Sigmoid colon (tissue), 7 donors: ENCODE data around the gene NDUFV2. TPM values are rescaled to one million over a fixed set of nuclear protein-coding genes. Genes with fewer than 3 reads are reported as not detected.
A peak's percentile ranks its signal among the peaks of the same experiment; 100 is the strongest.

Experiments used
- DNase-seq: peaks from one replicate; pipeline ENCODE4 v3.0.0-alpha.2; 2019
- H3K27ac ChIP-seq, 4 donors: fragments of 200-600 bp; sonication (generic); one replicate each; pipeline ENCODE4 v1.5.1; 2016 to 2019; ENCODE audit warnings: mild to moderate bottlenecking in 1 of 4
- H3K27me3 ChIP-seq, 3 donors: fragments of 200-600 bp; sonication (generic); one replicate each; pipeline ENCODE4 v1.5.1; 2019; ENCODE audit warnings: mild to moderate bottlenecking in 1 of 3
- H3K36me3 ChIP-seq, 4 donors: fragments of 200-600 bp; sonication (generic); one replicate each; pipeline ENCODE4 v1.5.1; 2016 to 2019
- H3K4me1 ChIP-seq, 4 donors: fragments of 200-600 bp; sonication (generic); one replicate each; pipeline ENCODE4 v1.5.1; 2017 to 2019
- H3K4me3 ChIP-seq, 4 donors: fragments of 200-600 bp; sonication (generic); one replicate each; pipeline ENCODE4 v1.5.1; 2017 to 2019; ENCODE audit warnings: mild to moderate bottlenecking in 2 of 4, moderate library complexity in 1 of 4
- H3K9me3 ChIP-seq, 4 donors: fragments of 200-600 bp in 3 of 4; sonication (generic) in 3 of 4; one replicate each; pipeline versions ENCODE4 v1.5.1 to v1.6.1; 2013 to 2019
- CTCF ChIP-seq, 4 experiments: fragments of 450-650 bp in 3 of 4; fragments of 200-600 bp in 1 of 4; IDR thresholded peaks; one replicate each; pipeline ENCODE4 v1.5.1; 2016 to 2019; ENCODE audit warnings: antibody characterized with exemption in 4 of 4, mild to moderate bottlenecking in 3 of 4, moderate library complexity in 2 of 4
- EP300 ChIP-seq, 4 donors: sonication (generic); formaldehyde crosslinking; IDR thresholded peaks; one replicate each; pipeline ENCODE4 v1.6.1; 2017; ENCODE audit warnings: antibody characterized with exemption in 4 of 4
- POLR2A ChIP-seq, 2 donors: fragments of 450-650 bp; IDR thresholded peaks; one replicate each; pipeline ENCODE4 v1.6.1; 2016; ENCODE audit warnings: antibody characterized with exemption in 2 of 2, mild to moderate bottlenecking in 2 of 2, moderate library complexity in 2 of 2
- POLR2AphosphoS5 ChIP-seq, 4 donors: sonication (generic); formaldehyde crosslinking; IDR thresholded peaks; one replicate each; pipeline ENCODE4 v1.6.1; 2017; ENCODE audit warnings: antibody characterized with exemption in 4 of 4
- WGBS, 2 donors: extraction: QIAGEN DNeasy Blood & Tissue Kit; methylation state at CpG; one replicate each; pipeline ENCODE4 v1.1.7; 2013; 5-methylcytosine and 5-hydroxymethylcytosine counted together
- intact Hi-C: fragments of 100-400 bp; cut with DNase I; formaldehyde crosslinking; loops from one replicate; pipeline ENCODE4 v1.15.1; 2023
- polyA plus RNA-seq, 3 donors: library from polyadenylated mRNA; stranded (reverse); fragments of 200-250 nt; gene quantifications; one replicate each; pipeline ENCODE4 v1.2.3, GENCODE V29; 2013
- total RNA-seq, 4 donors: library from RNA; depleted of rRNA; stranded (reverse); fragments of >200 nt; gene quantifications; one replicate each; pipeline ENCODE4 v1.1.0, GENCODE V29; 2016
- donor health status: healthy with polysubstance abuse.
- donor health status: Bipolar disorder and iron deficiency.
- donor health status: healthy.

The NDUFV2 gene
- 100 to 1,000 TPM in 3 of 4 donors, 10 to 100 TPM in 1; 81.3 to 131 (median 115) TPM for total RNA-seq
- polyA plus RNA-seq = 100 to 1,000 TPM; 207 to 339 (median 246) TPM

DNA sequence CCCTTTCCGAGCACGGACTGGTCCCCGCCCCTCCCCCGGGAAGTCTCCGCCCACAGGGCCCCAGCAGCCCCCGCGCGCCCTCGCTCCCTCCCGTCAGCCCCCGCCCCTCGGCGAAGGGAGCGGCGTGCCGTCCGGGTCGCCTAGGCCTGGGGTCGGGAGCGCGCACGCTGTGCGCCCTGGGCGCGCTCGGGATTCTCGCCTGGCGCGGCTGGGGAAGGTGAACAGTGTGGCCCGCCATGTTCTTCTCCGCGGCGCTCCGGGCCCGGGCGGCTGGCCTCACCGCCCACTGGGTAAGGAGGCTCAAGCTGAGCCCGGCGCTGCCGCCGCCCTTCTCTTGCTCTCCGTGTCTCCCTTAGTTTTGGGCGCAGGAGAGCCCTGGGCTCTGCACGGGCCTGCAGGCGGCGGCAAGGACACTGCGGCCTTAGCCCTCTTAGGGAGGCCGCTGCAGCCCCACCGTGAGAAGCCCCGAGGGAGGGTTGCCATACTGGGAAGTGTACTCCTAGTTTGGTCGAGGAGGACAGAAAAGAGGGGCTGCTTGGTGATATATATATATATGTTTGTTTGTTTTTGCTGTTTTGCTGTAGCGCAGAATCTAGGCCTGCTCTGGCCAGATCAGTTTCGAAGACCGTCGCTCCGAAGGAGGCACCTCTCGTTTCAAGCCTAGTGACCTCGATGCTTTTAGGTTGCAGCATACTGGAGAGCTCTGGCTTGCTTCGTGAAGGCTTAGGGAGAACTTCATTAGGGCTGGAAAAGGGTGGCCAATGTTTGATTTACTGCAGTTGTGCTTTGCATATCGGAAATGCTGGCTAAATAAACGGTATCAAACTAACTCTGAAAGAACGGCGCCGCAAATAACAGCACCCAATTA lies at the start of gene NDUFV2:
NDUFV2 (plus strand) TSS at position 192 of the 868 bp plus-strand sequence; CDS start at position 237, 45 bp downstream.
- Histone ChIP-seq H3K4me3 (peak within 1 kb of the TSS; percentile 72 to 80 (median 77)), H3K27me3 (no peaks in the 10 kb centered on the region), H3K27ac (peak within 1 kb of the TSS; percentile 90 to 96 (median 94)), H3K36me3 (no peaks in the 10 kb centered on the region), H3K9me3 (no peaks in the 10 kb centered on the region), H3K4me1 (peaks cover 0 to 52% (median 47%) of the 10 kb centered on the region in 4 donors)
- peak; percentile 98 for DNase-seq
- intact Hi-C loops = loop anchor here (1.0 kb wide), 1 partner anchor 35 kb away; no protein-coding TSS in a partner anchor
- peak; percentile 88 to 99 (median 96) for TF ChIP-seq POLR2AphosphoS5 (IDR thresholded peaks at IDR 0.05)
- no peak for TF ChIP-seq CTCF (IDR thresholded peaks at IDR 0.05)
- peak; percentile 89 to 90 for TF ChIP-seq POLR2A (IDR thresholded peaks at IDR 0.05)
- no peak for TF ChIP-seq EP300 (IDR thresholded peaks at IDR 0.05)
- 1 to 5% methylated on average over 64 of the region's 64 CpGs for WGBS, 2 donors

DNA sequence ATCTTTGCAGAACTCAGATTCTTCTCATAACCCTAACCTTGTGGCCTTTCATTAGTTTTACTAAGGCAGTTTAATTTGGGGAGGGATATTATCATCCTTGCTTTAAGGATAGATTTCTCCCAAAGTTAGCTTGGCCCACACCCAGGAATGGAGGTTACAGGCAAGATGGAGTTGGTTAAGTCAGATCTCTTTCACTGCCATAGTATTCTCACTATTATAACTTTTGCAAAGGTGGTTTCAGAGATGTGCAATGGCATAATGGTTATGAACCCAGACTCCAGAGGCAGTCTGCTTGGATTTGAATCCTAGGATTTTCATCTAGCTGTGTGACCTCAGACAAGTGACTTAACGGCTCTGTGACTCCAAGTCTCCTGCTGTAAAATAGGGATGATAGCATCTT lies 48.7 kb upstream of the NDUFV2 start:
- Histone ChIP-seq H3K27ac (no peak overlapping the region), H3K4me1 (peaks cover 0 to 12% (median 3%) of the 10 kb centered on the region in 4 donors), H3K4me3 (no peak overlapping the region), H3K36me3 (no peaks in the 10 kb centered on the region), H3K27me3 (no peaks in the 10 kb centered on the region), H3K9me3 (no peaks in the 10 kb centered on the region)
- intact Hi-C loops = no loop called here
- DNase-seq = no peak
- TF ChIP-seq EP300 (IDR thresholded peaks at IDR 0.05) (no peak), POLR2AphosphoS5 (IDR thresholded peaks at IDR 0.05) (no peak)
- WGBS, 2 donors = 94 to 98% methylated on average over 1 of the region's 1 CpG

DNA sequence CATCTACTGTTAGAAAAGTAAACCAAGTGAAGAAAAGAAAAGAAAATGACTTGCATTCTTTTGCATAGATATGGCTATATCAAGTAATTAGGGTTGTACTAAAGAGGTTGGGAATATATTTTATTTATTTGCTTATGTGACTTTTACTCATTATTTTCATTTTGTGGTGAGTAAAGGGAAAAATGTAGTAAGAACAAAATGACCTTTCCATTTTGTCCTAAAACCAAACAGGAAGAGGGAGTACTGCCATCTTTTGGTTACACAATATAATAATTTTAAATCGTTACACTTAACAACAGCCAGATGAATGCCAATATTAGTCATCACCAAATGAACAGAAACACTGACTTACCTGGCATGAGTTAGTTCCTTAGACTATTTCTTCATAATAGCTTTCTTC lies 47.3 kb upstream of the NDUFV2 start:
- DNase-seq = no peak
- intact Hi-C loops = loop anchor here (5.0 kb wide), 1 partner anchor 398 kb away; no protein-coding TSS in a partner anchor
- H3K4me1 ChIP-seq = peaks cover 0 to 12% (median 3%) of the 10 kb centered on the region in 4 donors
- TF ChIP-seq CTCF (IDR thresholded peaks at IDR 0.05) (peak in 2 of 4 experiments; percentile 27 to 39), POLR2AphosphoS5 (IDR thresholded peaks at IDR 0.05) (peak in 3 of 4 donors; percentile 20 to 37 (median 24)), EP300 (IDR thresholded peaks at IDR 0.05) (no peak), POLR2A (IDR thresholded peaks at IDR 0.05) (no peak)
- no peaks in the 10 kb centered on the region for H3K27me3 ChIP-seq
- H3K9me3 ChIP-seq = no peaks in the 10 kb centered on the region
- 2 to 4% methylated on average over 1 of the region's 1 CpG for WGBS, 2 donors
- no peak overlapping the region for H3K4me3 ChIP-seq
- H3K27ac ChIP-seq = peak overlapping the region in 1 of 4 donors; percentile 10
- no peaks in the 10 kb centered on the region for H3K36me3 ChIP-seq

- peak overlapping the region in 2 of 4 donors; percentile 10 to 17 for H3K27ac ChIP-seq
- no peak overlapping the region for H3K4me3 ChIP-seq
- no peak for DNase-seq
- H3K4me1 ChIP-seq = peaks cover 0 to 12% (median 3%) of the 10 kb centered on the region in 4 donors
- TF ChIP-seq CTCF (IDR thresholded peaks at IDR 0.05) (peak in 1 of 4 experiments; percentile 3), POLR2AphosphoS5 (IDR thresholded peaks at IDR 0.05) (no peak)
- H3K27me3 ChIP-seq = no peaks in the 10 kb centered on the region
- no peaks in the 10 kb centered on the region for H3K36me3 ChIP-seq
- 100% methylated on average over 1 of the region's 1 CpG for WGBS, 2 donors
- intact Hi-C loops = loop anchor here (5.0 kb wide), 1 partner anchor 398 kb away; no protein-coding TSS in a partner anchor
- no peaks in the 10 kb centered on the region for H3K9me3 ChIP-seq
These were observed 46.9 kb upstream of the NDUFV2 start for GRCh38 chr18:9055626-9056025.

GRCh38 chr18:9057646-9058045 lies 44.9 kb upstream of the NDUFV2 start:
- Histone ChIP-seq H3K9me3 (no peaks in the 10 kb centered on the region), H3K27ac (no peak overlapping the region)
- intact Hi-C loops = loop anchor here (5.0 kb wide), 1 partner anchor 400 kb away; no protein-coding TSS in a partner anchor

More at GRCh38 chr18:9057646-9058045, 44.9 kb upstream of the NDUFV2 start:
- WGBS, 2 donors = 90 to 93% methylated on average over 3 of the region's 3 CpGs
- DNase-seq = no peak
- Histone ChIP-seq H3K36me3 (no peaks in the 10 kb centered on the region), H3K27me3 (no peaks in the 10 kb centered on the region), H3K4me3 (no peak overlapping the region), H3K4me1 (peaks cover 0 to 12% (median 3%) of the 10 kb centered on the region in 4 donors)
- TF ChIP-seq CTCF (IDR thresholded peaks at IDR 0.05) = no peak
- no peak for TF ChIP-seq POLR2AphosphoS5 (IDR thresholded peaks at IDR 0.05)
- no peak for TF ChIP-seq POLR2A (IDR thresholded peaks at IDR 0.05)
- no peak for TF ChIP-seq EP300 (IDR thresholded peaks at IDR 0.05)
